ENCODE results near the gene CAV2. TPM values are rescaled to one million over a fixed set of nuclear protein-coding genes. Genes with fewer than 3 reads are reported as not detected.
A peak's percentile ranks its signal among the peaks of the same experiment; 100 is the strongest.

Gene CAV2
- total and polyA plus RNA-seq, 5 donors from 2014 or later = not detected

DNA sequence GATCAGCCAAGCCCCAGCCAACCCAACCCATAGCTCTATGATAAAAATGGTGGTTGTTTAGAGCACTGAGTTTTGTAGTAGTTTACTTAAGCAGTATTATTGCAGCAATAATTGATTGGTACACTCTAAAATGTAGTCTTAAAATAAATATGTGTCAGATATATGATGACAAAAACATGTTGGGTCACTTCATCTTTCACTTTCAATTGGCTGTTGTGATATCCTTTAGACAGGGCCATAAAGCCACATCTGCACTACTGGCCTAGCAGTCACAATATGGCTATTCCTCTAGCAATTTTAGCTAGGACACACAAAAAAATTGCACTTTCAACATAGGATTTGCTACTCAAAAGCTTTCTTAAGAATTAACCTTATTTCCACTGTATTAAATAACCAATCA lies 19.4 kb downstream of the CAV2 start:
- Mint-ChIP-seq H3K27ac (no peak overlapping the region), H3K4me3 (no peak overlapping the region), H3K4me1 (peaks cover 0 to 5% (median 4%) of the 10 kb centered on the region in 4 donors), H3K9me3 (peaks cover 0 to 3% (median 0%) of the 10 kb centered on the region in 7 donors), H3K36me3 (no peaks in the 10 kb centered on the region), H3K27me3 (peaks cover 55% of the 10 kb centered on the region)
- Histone ChIP-seq H3K36me3 (ENCODE audit: control insufficient read depth, insufficient read depth, low read length) (no peaks in the 10 kb centered on the region), H3K27ac (ENCODE audit: insufficient read depth, low read length, poor library complexity, severe bottlenecking) (no peak overlapping the region), H3K4me1 (ENCODE audit: control insufficient read depth, insufficient read depth, low read length, poor library complexity, severe bottlenecking) (no peaks in the 10 kb centered on the region), H3K9me3 (ENCODE audit: control insufficient read depth in 2 of 2, low read length in 2 of 2) (no peaks in the 10 kb centered on the region), H3K4me3 (ENCODE audit: low read depth, low read length) (no peak overlapping the region), H3K27me3 (ENCODE audit: control insufficient read depth, insufficient read depth, low read length) (peaks cover 34% of the 10 kb centered on the region)
- no peak for ATAC-seq (ENCODE audit: low read depth in 2 of 2)
- DNase-seq = no peak

DNA sequence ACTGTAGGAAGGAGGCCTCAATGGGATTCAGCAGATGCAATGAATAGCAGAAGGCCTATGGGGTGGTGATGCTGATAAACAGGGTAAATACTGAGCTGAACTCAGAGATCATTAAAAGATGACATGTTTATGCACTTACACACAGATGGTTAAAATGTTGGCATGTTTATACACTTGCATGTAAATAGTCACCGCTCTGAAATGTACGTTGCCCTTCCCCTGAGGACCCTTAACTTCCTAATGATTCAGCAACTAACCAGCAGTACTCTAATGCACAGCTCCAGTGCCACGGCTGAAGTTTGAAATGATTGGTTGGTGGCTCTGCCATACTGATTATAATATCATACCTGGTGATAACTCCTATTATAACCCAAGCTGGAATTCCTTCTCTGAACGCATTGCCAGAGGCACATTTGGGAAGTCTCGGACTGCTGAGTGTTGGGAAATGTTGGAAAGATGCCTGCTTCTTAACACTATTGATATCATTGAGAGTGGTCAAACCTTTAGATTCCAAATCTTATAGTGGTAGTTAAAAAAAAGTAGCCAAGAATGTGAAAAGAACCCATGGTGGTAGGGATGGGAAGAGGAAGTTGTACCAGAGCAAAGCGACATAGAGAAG lies 21.6 kb downstream of the CAV2 start:
- Mint-ChIP-seq H3K27ac (no peak overlapping the region), H3K4me1 (peaks cover 0 to 21% (median 7%) of the 10 kb centered on the region in 4 donors), H3K27me3 (peaks cover 63% of the 10 kb centered on the region), H3K9me3 (peaks cover 0 to 1% (median 0%) of the 10 kb centered on the region in 7 donors), H3K4me3 (no peak overlapping the region), H3K36me3 (no peaks in the 10 kb centered on the region)
- H3K27me3 ChIP-seq (ENCODE audit: control insufficient read depth, insufficient read depth, low read length) = peaks cover 34% of the 10 kb centered on the region
- peaks cover 17% of the 10 kb centered on the region for H3K4me1 ChIP-seq (ENCODE audit: control insufficient read depth, insufficient read depth, low read length, poor library complexity, severe bottlenecking)
- no peak for DNase-seq
- no peak overlapping the region for H3K4me3 ChIP-seq (ENCODE audit: low read depth, low read length)
- no peaks in the 10 kb centered on the region for H3K36me3 ChIP-seq (ENCODE audit: control insufficient read depth, insufficient read depth, low read length)
- H3K27ac ChIP-seq (ENCODE audit: insufficient read depth, low read length, poor library complexity, severe bottlenecking) = no peak overlapping the region
- H3K9me3 ChIP-seq (ENCODE audit: control insufficient read depth in 2 of 2, low read length in 2 of 2) = no peaks in the 10 kb centered on the region
- no peak for ATAC-seq (ENCODE audit: low read depth in 2 of 2)

DNA sequence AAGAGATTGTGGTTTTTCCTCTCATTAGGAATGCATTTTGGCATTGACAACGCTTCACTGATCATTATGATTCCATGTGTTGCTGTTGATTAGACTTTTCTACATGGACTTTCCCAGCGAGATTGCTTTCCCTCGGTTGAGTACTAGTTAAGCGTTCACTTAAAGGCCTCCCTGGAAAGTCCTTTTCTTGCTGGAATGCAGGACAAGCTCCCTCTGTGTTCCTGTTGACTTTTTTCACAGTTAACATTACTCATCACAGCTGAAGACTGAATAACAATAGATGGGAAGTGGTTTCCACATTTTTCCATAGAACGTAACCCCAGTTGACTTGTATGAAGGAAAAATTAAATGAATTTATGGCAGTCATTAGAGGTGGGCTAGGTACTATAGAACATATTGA lies 22.7 kb downstream of the CAV2 start:
- Histone ChIP-seq H3K4me3 (ENCODE audit: low read depth, low read length) (no peak overlapping the region), H3K4me1 (ENCODE audit: control insufficient read depth, insufficient read depth, low read length, poor library complexity, severe bottlenecking) (peaks cover 23% of the 10 kb centered on the region), H3K27me3 (ENCODE audit: control insufficient read depth, insufficient read depth, low read length) (peaks cover 45% of the 10 kb centered on the region), H3K27ac (ENCODE audit: insufficient read depth, low read length, poor library complexity, severe bottlenecking) (no peak overlapping the region), H3K9me3 (ENCODE audit: control insufficient read depth in 2 of 2, low read length in 2 of 2) (no peaks in the 10 kb centered on the region), H3K36me3 (ENCODE audit: control insufficient read depth, insufficient read depth, low read length) (no peaks in the 10 kb centered on the region)
- Mint-ChIP-seq H3K4me1 (peaks cover 0 to 30% (median 10%) of the 10 kb centered on the region in 4 donors), H3K27ac (no peak overlapping the region), H3K4me3 (no peak overlapping the region), H3K27me3 (peaks cover 72% of the 10 kb centered on the region), H3K36me3 (no peaks in the 10 kb centered on the region), H3K9me3 (peaks cover 0 to 1% (median 0%) of the 10 kb centered on the region in 7 donors)
- DNase-seq (no peak), ATAC-seq (ENCODE audit: low read depth in 2 of 2) (no peak)

DNA sequence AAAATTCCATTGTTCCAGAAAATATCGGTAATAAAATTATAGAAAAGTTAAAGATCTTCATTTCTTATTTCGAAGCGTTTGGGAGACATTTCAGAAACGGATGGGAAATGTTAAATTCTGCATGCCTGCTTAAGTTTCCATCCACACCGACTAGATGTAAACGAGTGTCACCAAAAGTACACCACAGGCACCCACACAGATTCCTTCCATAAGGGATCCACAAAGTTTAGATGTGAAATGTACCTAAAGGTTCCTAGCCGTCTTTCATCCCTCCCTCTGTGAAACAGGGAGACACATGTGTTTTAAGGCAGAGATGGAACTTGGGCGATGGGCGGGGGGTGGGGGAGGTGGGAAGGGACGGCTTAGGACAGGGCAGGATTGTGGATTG lies 24.7 kb downstream of the CAV2 start:
- H3K27me3 ChIP-seq (ENCODE audit: control insufficient read depth, insufficient read depth, low read length) = peaks cover 53% of the 10 kb centered on the region
- H3K27ac ChIP-seq (ENCODE audit: insufficient read depth, low read length, poor library complexity, severe bottlenecking) = no peak overlapping the region
- ATAC-seq (ENCODE audit: low read depth in 2 of 2) (no peak), DNase-seq (no peak)
- no peaks in the 10 kb centered on the region for H3K36me3 ChIP-seq (ENCODE audit: control insufficient read depth, insufficient read depth, low read length)
- Mint-ChIP-seq H3K4me1 (peaks cover 0 to 30% (median 10%) of the 10 kb centered on the region in 4 donors), H3K27ac (peak overlapping the region in 1 of 3 donors; percentile 54), H3K36me3 (no peaks in the 10 kb centered on the region), H3K4me3 (no peak overlapping the region), H3K9me3 (peaks cover 0 to 1% (median 0%) of the 10 kb centered on the region in 7 donors), H3K27me3 (peaks cover 91% of the 10 kb centered on the region)
- no peaks in the 10 kb centered on the region for H3K9me3 ChIP-seq (ENCODE audit: control insufficient read depth in 2 of 2, low read length in 2 of 2)
- H3K4me3 ChIP-seq (ENCODE audit: low read depth, low read length) = no peak overlapping the region
- peaks cover 23% of the 10 kb centered on the region for H3K4me1 ChIP-seq (ENCODE audit: control insufficient read depth, insufficient read depth, low read length, poor library complexity, severe bottlenecking)

DNA sequence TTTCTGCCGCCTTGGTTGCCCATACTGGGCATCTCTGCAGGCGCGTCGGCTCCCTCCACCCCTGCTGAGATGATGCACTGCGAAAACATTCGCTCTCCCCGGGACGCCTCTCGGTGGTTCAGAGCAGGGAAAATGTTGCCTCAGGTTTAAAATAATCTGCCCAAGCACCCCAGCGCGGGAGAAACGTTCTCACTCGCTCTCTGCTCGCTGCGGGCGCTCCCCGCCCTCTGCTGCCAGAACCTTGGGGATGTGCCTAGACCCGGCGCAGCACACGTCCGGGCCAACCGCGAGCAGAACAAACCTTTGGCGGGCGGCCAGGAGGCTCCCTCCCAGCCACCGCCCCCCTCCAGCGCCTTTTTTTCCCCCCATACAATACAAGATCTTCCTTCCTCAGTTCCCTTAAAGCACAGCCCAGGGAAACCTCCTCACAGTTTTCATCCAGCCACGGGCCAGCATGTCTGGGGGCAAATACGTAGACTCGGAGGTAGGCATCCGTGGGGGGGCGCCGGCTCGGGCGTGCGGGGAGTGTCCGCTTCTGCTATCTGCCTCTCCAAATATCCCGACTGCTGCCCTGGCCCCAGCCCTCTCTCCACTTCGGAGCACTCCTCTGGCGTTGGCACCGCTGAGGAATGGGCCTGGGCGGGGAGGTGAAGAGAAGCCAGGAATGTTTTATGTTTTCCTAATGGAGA lies 25.2 kb downstream of the CAV2 start, which contains the start of gene CAV1:
TSS of gene CAV1 (plus strand) at position 428 of the 689 bp plus-strand sequence. CDS start at position 455, 27 bp downstream.
- Mint-ChIP-seq H3K27me3 (peaks cover 92% of the 10 kb centered on the region), H3K27ac (peak within 1 kb of the TSS in 1 of 3 donors; percentile 54), H3K36me3 (no peaks in the 10 kb centered on the region), H3K9me3 (peaks cover 0 to 1% (median 0%) of the 10 kb centered on the region in 7 donors), H3K4me3 (peak within 1 kb of the TSS; percentile 76 to 92 (median 84)), H3K4me1 (peaks cover 0 to 30% (median 10%) of the 10 kb centered on the region in 4 donors)
- Histone ChIP-seq H3K4me3 (ENCODE audit: low read depth, low read length) (peak within 1 kb of the TSS; percentile 26), H3K27ac (ENCODE audit: insufficient read depth, low read length, poor library complexity, severe bottlenecking) (no peak within 1 kb of the TSS), H3K27me3 (ENCODE audit: control insufficient read depth, insufficient read depth, low read length) (peaks cover 50% of the 10 kb centered on the region), H3K36me3 (ENCODE audit: control insufficient read depth, insufficient read depth, low read length) (no peaks in the 10 kb centered on the region), H3K4me1 (ENCODE audit: control insufficient read depth, insufficient read depth, low read length, poor library complexity, severe bottlenecking) (peaks cover 23% of the 10 kb centered on the region), H3K9me3 (ENCODE audit: control insufficient read depth in 2 of 2, low read length in 2 of 2) (no peaks in the 10 kb centered on the region)
- DNase-seq (peak; percentile 1 to 24 (median 22)), ATAC-seq (ENCODE audit: low read depth in 2 of 2) (peak in 1 of 2 donors; percentile 30)

DNA sequence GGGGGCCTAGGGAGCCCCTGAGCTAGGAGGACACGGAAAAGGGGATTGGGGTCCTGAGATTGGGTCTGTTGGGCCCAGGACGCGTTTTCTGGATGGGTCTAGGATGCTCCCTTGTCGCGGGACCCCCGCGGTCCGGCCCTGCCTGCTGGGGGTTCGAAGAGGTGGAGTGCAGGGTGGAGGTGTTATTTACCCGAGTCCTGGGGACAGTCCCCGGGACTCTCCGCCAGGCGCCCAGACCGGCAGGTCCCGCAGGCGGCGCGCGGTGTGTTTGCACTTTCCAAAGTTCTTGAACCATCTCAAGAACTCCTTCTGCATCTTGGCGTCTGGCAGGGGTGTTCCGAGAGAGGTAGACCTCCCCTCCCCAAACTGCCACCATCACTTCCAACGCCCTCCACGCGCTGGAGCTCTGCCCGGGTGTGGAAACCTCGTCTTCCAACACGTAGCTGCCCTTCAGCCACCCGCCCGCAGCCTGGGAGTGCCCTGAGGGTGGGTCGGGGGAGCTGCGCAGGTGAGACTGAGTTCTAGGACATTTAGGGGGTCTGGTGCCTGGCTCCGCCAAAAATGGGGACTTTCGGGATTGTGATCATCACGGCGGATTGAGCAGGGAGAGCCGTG lies 25.9 kb downstream of the CAV2 start:
- no peak for ATAC-seq (ENCODE audit: low read depth in 2 of 2)
- Mint-ChIP-seq H3K4me3 (peak overlapping the region; percentile 76 to 92 (median 84)), H3K9me3 (peaks cover 0 to 2% (median 0%) of the 10 kb centered on the region in 7 donors), H3K27me3 (peaks cover 88% of the 10 kb centered on the region), H3K4me1 (peaks cover 0 to 30% (median 10%) of the 10 kb centered on the region in 4 donors), H3K36me3 (no peaks in the 10 kb centered on the region), H3K27ac (no peak overlapping the region)
- Histone ChIP-seq H3K27ac (ENCODE audit: insufficient read depth, low read length, poor library complexity, severe bottlenecking) (no peak overlapping the region), H3K4me3 (ENCODE audit: low read depth, low read length) (peak overlapping the region; percentile 26), H3K9me3 (ENCODE audit: control insufficient read depth in 2 of 2, low read length in 2 of 2) (no peaks in the 10 kb centered on the region), H3K27me3 (ENCODE audit: control insufficient read depth, insufficient read depth, low read length) (peaks cover 49% of the 10 kb centered on the region), H3K36me3 (ENCODE audit: control insufficient read depth, insufficient read depth, low read length) (no peaks in the 10 kb centered on the region), H3K4me1 (ENCODE audit: control insufficient read depth, insufficient read depth, low read length, poor library complexity, severe bottlenecking) (peaks cover 23% of the 10 kb centered on the region)
- peak in 1 of 3 donors; percentile 16 for DNase-seq

DNA sequence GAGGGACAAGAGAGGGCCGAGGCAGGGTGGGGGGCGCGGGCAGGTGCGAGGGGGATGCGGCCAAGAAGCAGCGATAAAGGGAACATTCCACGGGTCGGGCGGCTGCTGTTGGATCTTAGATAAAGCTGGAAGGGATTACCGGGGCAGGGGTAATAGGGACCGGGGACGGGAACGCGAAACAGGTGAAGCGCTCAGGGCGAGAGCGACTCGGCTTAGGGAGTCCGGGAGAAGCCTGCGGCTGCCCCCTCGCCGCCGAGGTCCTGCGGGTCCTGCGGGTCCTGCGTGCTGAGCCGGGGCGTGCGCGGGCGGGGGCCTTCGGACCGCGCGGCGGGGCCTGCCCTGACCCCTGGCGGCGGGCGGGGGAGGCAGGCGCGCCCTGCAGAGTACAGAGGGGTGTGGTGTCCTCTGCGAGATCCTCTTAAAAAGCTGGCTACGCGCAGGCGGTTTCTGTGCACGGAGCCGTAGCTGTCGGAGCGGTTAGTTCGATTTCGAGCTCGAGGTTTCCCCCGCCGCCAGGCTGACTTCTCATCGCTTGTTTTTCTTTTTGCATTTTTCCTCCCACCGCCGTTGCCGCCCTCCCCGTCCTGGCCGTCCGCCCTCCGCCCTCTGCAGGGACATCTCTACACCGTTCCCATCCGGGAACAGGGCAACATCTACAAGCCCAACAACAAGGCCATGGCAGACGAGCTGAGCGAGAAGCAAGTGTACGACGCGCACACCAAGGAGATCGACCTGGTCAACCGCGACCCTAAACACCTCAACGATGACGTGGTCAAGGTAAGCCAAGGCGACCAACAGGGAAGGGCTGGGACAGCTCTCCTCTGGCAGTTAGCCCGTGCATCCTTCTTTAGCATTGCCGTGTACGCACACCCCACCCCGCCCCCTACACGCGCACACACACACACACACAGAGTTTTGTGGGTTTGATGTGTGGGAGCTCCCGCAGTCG lies 26.6 kb downstream of the CAV2 start:
- Mint-ChIP-seq H3K4me3 (peak overlapping the region; percentile 76 to 92 (median 84)), H3K27ac (no peak overlapping the region), H3K9me3 (peaks cover 0 to 2% (median 0%) of the 10 kb centered on the region in 7 donors), H3K4me1 (peaks cover 0 to 30% (median 10%) of the 10 kb centered on the region in 4 donors), H3K36me3 (no peaks in the 10 kb centered on the region), H3K27me3 (peaks cover 83% of the 10 kb centered on the region)
- no peak overlapping the region for H3K27ac ChIP-seq (ENCODE audit: insufficient read depth, low read length, poor library complexity, severe bottlenecking)
- peaks cover 53% of the 10 kb centered on the region for H3K27me3 ChIP-seq (ENCODE audit: control insufficient read depth, insufficient read depth, low read length)
- H3K4me1 ChIP-seq (ENCODE audit: control insufficient read depth, insufficient read depth, low read length, poor library complexity, severe bottlenecking) = peaks cover 23% of the 10 kb centered on the region
- H3K4me3 ChIP-seq (ENCODE audit: low read depth, low read length) = peak overlapping the region; percentile 32
- no peaks in the 10 kb centered on the region for H3K9me3 ChIP-seq (ENCODE audit: control insufficient read depth in 2 of 2, low read length in 2 of 2)
- peak; percentile 32 to 68 (median 43) for DNase-seq
- peak; percentile 85 to 86 for ATAC-seq (ENCODE audit: low read depth in 2 of 2)
- H3K36me3 ChIP-seq (ENCODE audit: control insufficient read depth, insufficient read depth, low read length) = no peaks in the 10 kb centered on the region

All from CD4-positive, CD25-positive, alpha-beta regulatory T cell (primary cell).